CD1c-positive myeloid dendritic cell (primary cell): ENCODE measurements around the gene CLIC4.
A peak's percentile ranks its signal among the peaks of the same experiment; 100 is the strongest.
"Not testable (repeated sequence)": the region's sequence is repeated elsewhere in the genome, so short reads cannot be mapped to it uniquely, and the experiment has no call there.

Source experiments
- DNase-seq: peaks from one replicate; pipeline ENCODE4 v3.0.0-alpha.2; 2016; ENCODE audit errors: extremely low spot score

The CLIC4 gene

DNA sequence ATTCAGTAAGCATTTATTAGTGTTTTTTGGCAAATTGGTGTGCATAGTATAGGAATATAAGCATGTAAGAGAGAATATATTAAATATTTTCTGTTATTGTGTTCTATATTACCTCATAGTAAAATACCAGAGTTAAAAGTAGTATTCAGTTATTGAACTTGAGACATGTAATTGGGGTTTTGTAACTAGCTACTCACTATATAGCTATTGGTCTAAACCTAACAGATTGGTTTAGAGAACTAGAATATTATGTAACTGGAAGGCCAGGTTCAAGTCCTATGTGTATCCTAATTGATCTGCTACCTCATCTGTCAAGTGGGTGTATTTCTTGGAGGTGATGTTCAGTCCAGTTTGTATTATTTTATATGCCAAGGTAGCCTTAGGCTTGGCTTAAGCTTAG lies 26.3 kb downstream of the CLIC4 start:
- DNase-seq = no peak

GRCh38 chr1:24773618-24774017 lies 28.4 kb downstream of the CLIC4 start:
- DNase-seq = no peak

- no peak for DNase-seq
Observed at GRCh38 chr1:24775348-24775747, 30.1 kb downstream of the CLIC4 start.

DNA sequence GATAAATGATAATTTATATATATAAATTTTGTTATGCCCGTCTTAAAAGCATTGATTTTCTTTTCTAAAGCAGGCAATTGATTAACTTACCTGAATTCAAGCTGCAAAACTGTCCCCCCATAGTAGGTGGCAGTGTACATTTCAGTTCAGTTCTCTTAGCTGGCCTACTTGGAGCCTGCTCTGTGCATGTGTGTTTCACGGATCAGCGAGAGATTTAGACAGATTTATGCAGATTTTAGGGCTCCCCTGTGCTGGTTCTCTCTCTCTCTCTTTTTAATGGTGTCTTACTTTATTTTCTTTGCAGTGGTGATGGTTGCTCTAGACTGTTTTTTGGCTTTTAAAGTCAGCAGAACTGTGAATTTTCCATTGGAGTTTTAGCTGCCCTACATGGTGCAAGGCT lies 30.7 kb downstream of the CLIC4 start:
- DNase-seq = no peak

- no peak for DNase-seq
Observed at GRCh38 chr1:24776821-24777220, 31.6 kb downstream of the CLIC4 start.

GRCh38 chr1:24778141-24778540 lies 32.9 kb downstream of the CLIC4 start:
- no peak for DNase-seq

GRCh38 chr1:24779199-24779598 lies 34.0 kb downstream of the CLIC4 start:
- not testable (repeated sequence) for DNase-seq

DNA sequence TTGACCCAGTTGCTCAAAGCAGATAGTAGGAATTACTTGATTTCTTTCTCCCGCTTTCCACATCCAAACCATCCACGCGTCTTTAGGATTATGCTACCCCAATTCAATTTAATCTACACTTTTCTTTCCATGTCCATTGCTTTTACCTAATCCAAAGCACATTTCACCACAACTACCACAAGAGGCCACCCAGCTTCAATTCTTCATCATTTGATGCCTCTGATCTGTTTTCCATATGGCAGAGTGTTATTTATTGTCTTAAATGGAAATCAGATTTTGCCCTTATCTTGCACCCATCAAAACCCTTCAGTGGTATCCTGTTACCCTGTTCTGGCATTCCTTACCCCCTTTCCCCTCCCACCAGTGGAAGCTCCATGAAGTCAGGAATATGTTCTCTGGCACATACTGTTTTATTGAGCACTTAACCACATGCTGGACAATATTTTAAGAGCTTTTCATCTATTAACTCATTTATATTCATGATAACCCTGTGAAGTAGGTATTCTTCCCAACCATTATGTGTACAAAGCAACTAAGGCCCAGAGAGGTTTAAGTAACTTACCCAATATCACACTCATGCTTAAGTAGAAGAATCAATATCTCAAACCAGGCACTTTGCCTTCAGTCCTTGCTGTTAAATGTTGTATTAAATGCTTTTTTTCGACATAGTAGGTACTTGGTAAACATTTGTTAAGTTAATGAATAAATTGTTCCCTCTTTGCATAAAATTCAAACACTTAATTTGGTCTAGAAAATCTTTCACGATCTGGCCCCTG lies 34.6 kb downstream of the CLIC4 start:
- no peak for DNase-seq

- not testable (repeated sequence) for DNase-seq
Observed at GRCh38 chr1:24780626-24781025, 35.4 kb downstream of the CLIC4 start.

- DNase-seq = no peak
Observed at GRCh38 chr1:24782689-24783088, 37.4 kb downstream of the CLIC4 start.

- DNase-seq = no peak
Observed at GRCh38 chr1:24783713-24784112, 38.5 kb downstream of the CLIC4 start.

- DNase-seq = peak; percentile 52
Observed at GRCh38 chr1:24786191-24786590, 40.9 kb downstream of the CLIC4 start.

DNA sequence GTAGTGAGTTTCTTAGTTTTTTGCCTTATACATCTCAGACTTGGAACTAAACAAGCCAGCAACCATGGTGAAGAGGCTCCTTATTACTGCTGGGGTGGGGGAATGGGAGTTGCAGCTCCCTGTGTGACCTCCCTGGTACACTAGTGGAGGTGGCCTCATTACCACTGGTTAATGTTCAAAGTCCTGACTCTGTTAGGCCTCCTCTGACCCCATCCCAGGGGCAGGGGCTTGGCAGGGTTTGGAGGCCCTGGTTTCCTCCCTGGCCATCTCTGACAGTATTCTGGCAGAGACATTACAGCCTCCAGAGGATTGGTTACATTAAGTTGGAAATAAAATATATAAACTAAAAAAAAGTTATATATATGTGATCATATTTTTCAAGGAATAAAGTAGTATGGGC lies 45.2 kb downstream of the CLIC4 start:
- no peak for DNase-seq

DNA sequence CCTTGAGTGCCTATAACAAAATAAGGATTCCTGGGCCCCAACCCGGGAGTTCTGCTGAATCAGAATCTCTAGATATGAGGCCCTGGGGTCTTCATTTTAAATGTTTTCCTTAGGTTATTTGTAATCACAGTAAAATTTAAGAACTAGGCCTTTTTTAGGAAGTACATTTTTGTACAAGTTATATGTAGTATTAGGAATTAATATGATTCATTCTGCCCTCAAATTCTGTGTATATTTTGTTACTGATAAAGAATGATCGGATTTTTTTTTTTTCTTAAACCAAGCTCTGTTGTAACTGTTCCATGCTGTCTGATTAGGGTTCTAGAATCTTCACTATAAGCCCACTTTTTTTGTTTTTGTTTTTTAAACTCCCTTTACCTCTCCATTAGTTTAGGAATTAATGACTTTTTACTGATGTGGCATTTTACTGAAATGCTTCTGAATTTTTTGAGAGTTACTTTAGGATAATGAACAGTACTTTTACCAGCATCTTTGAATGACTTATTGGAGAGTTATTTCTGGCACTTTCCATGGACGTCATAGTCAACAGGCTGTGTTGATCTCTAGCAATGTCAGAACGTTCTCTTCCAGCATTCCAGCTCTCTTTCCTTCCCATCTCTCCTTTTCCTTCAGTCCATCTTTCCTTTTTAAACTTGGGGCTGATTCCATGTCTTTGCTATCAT lies 48.3 kb downstream of the CLIC4 start:
- no peak for DNase-seq

GRCh38 chr1:24794130-24794502 lies 48.9 kb downstream of the CLIC4 start:
- DNase-seq = peak; percentile 50

GRCh38 chr1:24795236-24795635 lies 50.0 kb downstream of the CLIC4 start:
- DNase-seq = no peak

GRCh38 chr1:24796524-24796923 lies 51.3 kb downstream of the CLIC4 start:
- DNase-seq = no peak

- not testable (repeated sequence) for DNase-seq
Observed at GRCh38 chr1:24799242-24799641, 54.0 kb downstream of the CLIC4 start.

DNA sequence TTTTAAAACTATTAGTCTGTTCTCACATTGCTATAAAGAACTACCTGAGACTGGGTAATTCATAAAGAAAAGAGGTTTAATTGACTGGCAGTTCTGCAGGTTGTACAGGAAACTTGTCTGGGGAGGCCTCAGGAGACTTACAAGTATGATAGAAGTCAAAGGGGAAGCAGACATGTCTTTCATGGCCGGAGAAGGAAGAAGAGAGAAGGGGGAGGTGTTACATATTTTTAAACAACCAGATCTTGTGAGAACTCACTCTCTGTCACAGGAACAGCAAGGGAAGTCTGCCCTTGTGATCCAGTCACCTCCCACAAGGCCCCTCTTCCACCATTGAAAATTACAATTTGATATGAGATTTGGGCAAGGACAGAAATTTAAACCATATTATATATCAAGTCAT lies 55.9 kb downstream of the CLIC4 start:
- peak; percentile 48 for DNase-seq

GRCh38 chr1:24803220-24803619 lies 58.0 kb downstream of the CLIC4 start:
- no peak for DNase-seq

GRCh38 chr1:24803987-24804530 lies 58.8 kb downstream of the CLIC4 start:
- DNase-seq = peak; percentile 23

- DNase-seq = peak; percentile 66
Observed at GRCh38 chr1:24805534-24806301, 60.5 kb downstream of the CLIC4 start.
